HG03135 (cell line): ENCODE results near the gene CARD19.
"Not testable (repeated sequence)": the region's sequence is repeated elsewhere in the genome, so short reads cannot be mapped to it uniquely, and the experiment has no call there.

Source experiments
- ATAC-seq: cut with Tn5 transposase; IDR thresholded peaks from one replicate; pipeline ENCODE4 v1.9.1; 2021; ENCODE audit warnings: mild to moderate bottlenecking, moderate library complexity; ENCODE audit not compliant: unreplicated experiment

CARD19 gene

DNA sequence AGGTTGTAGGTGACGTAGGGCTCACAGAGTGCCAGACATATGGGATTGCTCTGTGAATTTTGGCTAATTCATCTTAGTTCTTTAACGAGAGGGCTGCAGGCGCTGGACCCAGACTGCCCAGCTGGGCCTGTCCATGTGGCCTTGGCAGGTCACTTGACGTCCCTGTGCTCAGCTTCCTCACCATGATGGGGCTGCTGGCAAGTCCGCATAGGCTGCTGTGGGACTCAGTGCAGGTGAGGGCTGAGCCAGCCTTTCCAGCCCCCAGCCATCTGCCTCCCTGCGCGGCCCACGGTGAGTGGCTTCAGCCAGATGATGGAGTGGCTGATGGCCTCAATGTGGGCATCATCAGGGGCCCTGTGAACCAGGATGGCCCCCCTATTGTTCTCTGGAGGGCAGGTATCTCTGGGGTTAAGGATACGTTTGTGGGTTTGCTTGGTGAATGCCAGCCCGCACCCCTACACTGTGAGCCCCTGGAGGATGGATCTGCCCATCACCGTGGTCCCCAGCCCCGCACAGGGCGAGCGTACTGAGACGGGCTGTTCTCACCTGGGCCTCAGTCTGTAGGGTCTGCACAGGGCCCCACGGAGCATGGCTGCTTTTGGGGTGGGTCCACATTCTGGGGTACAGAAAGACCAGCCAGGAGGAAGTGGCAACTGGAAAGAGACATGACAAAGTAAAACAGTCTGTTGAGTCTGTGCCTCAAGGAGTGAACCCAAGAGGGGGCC is 3.7 kb downstream of the CARD19 start:
- ATAC-seq, result no peak

DNA sequence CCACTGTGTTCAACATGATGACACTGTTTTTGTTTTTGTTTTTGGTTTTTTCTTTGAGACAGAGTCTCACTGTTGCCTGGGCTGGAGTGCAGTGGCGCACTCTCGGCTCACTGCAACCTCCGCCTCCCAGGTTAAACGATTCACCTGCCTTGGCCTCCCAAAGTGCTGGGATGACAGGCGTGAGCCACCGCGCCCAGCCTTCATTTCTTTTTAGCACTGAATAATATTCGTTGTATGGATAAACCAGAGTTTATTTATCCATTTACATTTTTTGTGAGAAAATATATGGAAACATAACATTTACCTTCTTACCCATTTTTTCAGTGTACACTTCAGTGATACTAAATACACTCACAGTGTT is 4.2 kb downstream of the CARD19 start:
- ATAC-seq, result no peak

DNA sequence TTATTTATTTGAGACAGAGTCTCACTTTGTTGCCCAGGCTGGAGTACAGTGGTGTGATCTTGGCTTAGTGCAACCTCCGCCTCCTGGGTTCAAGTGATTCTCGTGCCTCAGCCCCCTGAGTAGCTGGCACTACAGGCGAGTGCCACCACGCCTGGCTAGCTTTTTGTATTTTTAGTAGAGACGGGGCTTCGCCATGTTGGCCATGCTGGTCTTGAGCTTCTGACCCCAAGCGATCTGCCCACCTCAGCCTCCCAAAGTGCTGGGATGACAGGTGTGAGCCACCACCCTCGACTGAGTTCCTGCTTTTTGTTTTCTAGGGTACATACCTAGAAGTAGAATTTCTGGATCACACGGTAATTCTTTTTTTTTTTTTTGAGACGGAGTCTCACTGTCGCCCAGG is 5.1 kb downstream of the CARD19 start:
- ATAC-seq, result not testable (repeated sequence)

DNA sequence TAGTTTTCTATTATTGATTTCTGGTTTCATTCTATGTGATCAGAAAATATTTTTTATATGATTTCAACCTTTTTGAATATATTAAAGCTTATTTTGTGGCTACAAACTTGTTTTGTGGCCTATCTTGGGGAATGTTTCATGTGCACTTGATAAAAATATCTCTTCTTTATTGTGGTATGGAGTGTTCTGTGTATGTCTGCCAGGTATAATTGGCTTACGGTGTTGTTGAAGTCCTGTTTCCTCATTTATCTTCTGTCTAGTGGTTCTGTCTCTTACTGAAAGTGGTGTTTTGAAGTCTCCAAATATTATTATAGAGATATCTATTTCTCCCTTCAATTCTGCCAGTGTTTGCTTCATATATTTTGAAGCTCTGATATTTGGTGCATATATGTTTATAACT is 9.6 kb downstream of the CARD19 start:
- no peak for ATAC-seq

DNA sequence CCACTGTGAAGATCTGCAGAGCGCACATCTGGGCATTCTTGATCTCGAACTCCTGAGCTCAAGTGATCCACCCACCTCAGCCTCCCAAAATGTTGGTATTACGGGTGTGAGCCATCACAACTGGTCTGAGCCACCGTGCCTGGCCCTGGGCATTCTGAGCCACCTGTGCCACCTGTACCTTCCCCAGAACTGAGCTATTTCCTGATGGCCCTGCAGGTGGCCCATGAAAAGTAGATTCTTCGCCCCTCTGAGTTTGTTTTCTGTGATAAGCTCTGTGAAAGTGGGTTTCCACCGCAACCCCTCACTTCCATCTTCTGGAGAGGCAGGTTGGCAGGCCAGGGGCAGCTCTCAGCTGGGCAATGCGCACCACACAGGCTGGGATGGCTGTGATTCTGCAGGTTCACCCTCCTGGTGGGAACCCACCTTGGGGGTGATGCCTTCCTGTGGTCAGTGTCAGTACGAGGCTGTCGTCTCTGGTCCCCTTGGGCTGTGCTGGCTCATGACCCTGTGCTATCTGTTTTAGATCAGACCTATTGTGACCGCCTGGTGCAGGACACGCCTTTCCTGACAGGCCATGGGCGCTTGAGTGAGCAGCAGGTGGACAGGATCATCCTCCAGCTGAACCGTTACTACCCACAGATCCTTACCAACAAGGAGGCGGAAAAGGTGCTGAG is 11.3 kb downstream of the CARD19 start:
- ATAC-seq, result no peak

DNA sequence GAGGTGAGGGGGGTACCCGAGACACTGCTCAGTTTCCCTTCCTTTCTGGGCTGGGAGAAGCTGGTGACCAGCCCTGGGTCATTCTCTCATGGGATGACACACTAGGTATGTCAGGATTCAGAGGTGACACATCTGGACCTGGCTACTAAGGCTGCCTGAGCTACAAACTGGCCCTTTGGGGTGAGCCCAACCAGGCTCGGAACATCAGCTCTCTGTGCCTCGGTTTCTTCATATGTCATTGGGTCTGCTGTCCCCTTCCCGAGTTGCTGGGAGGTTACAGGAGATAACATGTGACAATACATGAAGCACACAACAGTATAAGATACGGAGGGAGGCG is 11.8 kb downstream of the CARD19 start:
- no peak for ATAC-seq

DNA sequence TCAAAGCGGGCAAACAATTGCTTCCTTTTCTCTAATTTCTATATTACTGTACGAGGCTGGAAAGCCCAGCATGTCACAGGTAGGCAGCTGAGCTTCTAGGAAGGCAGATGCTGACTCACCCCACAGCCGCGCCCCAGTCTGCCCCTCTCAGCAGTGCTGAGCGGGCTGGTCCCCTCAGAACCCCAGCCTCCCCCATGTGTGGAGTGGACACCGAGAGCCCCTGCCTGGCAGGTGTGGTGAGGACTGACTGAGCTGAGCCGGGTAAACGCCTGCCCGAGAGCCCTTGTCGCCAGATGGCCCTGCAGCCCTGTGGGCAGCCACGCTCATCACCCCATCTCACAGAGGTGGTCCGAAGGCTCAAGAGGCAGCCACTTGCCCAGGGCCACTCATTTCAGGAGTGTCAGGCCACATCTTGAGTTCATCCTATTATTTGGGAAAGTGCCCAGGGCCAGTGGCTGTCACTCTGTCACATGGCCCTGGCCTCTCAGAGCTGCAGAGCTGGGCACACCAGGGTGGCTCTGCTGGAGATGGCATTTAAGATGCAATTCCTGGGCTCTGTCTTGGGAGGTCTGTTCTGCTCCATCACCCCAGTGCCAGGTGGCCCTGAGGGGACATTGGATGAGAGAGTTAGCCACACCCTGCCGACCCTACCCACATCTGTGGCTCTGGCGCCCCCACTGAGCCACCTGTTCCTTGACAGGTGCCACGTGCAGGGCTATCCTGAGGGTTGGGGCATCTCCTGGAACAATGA is 12.4 kb downstream of the CARD19 start:
- ATAC-seq, result no peak

DNA sequence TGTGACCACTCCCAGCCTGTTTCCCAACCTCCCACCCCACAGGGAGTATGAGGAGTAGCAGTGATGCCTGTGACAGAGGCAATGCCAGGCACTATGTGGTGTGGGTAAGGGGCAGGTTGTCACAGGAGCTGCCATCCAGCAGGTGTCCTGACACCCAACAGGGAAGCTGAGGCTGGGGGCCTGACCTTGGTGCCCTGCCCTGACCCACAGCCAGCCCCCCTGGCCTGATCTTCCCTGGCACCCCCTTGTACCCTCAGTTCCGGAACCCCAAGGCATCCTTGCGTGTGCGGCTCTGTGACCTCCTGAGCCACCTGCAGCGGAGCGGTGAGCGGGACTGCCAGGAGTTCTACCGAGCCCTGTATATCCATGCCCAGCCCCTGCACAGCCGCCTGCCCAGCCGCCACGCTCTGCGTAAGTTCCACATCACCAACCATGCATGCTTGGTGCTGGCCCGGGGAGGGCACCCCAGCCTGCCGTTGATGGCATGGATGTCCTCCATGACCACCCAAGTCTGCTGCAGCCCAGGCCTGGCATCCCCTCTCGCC is 14.4 kb downstream of the CARD19 start:
- no peak for ATAC-seq

DNA sequence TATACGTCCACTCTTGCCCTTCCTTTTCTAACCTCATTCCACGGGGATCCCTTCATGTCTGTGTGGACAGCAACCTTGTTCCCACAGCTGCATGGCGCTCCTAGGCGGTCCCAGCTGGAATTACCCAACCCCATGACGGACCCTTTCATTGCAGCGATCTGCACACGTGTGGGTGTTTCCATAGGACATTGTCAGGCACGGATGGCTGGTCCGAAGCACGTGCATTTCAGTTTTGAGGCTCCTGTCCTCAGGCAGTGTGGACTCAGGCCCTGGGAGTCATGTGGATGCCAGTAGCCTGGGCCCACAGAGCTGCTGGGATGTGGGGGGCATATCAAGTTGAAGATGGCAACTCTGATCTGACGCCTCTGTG is 15.0 kb downstream of the CARD19 start:
- no peak for ATAC-seq

DNA sequence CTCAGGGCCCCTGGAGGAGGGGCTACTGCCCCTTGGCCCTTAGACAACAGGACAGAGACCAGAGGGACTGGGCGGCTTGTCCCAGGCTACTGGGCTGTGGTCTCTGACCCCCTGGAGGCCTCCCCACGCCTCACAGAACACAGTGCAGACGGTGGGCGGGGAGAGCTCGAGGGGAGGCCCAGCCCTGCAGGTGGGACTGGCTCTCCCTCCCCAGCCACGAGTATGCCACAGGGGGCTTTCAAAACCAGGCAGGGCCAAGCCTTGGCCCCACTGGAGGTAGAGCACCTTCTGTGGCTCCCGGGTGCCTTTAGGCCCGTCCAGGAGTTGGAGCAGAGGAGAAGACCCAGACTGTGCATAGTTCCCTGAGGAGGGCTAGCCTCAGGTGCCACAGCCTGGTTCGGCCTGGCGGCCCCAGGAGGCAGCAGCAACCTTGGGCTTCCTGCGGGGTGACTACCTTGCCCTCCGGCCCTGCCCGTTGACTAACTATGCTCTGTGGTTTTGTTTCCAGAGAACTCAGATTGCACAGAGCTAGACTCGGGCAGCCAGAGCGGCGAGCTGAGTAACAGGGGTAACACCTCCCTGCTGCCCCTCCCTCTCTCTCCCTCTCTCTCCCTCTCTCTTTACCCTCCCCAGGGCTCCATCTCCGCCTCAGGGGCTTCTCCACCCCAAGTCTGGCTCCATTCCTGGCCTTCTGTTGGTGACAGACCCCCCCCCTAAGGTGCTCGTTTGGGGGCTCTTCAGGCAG is 15.5 kb downstream of the CARD19 start:
- no peak for ATAC-seq

DNA sequence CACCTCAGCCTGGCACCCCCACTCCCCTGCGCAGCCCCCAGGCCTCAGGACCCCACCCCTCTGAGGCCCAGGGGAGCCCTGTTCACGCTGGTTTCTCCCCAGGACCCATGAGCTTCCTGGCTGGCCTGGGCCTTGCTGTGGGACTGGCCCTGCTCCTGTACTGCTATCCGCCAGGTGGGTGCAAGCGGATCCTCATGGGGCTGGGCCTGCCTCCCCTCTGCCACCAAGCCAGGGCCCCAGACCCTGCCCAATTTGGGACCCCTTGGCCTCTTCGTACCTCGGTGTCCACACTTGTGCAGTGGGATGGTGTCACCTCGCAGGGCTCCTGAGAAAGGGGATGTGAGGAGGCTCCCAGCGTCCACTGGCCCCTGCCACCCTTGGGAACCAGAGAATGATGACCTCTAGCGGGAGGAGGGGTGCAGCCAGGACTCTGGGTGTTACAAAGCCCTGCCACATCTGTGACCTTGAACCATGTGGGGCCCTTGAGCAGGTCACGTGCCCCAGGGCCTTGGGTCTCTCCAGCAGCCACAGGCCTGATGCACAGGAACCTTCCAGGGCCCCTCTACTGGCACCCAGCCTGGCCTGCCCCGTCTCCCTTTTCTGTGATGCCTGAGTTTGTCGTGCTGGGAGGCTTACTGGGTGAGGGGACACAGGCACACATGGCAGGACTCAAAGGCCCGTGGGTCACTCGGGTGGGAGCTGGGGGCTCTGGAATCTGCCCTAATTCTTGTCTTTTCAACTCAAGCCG is 16.3 kb downstream of the CARD19 start:
- no peak for ATAC-seq

DNA sequence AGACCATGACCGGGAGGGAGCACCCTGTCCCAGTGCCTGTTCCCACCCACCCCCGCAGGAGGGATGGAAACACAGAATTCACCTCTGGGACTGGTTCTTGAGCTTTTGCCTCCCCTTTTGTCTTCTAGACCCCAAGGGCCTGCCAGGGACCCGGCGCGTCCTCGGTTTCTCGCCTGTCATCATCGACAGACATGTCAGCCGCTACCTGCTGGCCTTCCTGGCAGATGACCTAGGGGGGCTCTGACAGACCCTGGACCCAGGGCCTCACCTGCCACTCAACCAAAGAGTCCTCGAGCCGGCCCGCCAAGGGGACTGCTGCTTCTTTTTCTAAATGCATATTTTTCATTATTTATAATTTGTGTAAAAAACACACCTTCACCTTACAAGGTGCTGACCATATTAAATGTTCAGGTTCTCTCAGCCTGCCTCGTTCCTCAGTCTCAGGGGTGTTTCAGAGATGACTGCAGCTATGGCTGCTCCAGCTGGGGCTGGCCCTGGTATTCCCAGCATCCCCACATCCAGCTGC is 16.9 kb downstream of the CARD19 start:
- ATAC-seq, result no peak

DNA sequence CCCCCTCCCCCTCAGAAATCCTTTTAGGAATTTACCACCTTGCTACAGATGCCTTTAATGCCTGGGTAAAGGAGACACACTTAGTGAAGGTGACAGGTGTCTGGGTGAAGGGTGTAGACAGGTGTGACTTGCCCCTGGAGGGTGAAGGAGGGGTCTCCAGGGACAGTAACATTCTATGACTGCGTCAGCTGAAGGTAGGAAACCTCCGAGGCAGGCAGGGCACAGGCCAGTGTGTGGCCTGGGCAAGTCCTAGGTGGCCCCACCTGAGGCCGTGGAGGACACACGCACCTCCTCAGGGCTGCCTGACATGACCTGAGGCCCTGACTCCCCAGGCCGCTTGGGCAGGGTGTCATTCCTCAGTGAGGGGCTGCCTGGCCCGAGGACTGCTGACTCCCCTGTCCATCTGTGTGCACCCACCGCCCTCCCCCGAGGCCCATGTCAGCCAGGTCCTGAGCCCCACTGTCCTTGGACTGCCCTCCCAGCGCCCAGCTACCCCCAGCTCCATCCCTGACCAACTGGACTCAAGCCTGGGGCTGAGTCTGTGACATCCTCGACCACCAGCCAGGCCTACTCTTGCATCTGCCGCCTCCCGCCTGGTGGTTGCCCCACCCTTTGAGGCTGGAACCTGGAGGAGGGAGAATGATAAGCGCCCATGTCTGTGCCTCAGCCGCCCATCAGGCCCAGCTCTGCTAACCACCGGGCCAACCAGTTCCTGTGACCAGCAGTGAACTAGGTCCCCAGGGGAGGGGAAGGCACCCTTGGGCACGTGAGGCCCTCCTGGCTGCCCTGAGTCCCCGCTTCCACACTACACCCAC is 18.4 kb downstream of the CARD19 start:
- no peak for ATAC-seq

DNA sequence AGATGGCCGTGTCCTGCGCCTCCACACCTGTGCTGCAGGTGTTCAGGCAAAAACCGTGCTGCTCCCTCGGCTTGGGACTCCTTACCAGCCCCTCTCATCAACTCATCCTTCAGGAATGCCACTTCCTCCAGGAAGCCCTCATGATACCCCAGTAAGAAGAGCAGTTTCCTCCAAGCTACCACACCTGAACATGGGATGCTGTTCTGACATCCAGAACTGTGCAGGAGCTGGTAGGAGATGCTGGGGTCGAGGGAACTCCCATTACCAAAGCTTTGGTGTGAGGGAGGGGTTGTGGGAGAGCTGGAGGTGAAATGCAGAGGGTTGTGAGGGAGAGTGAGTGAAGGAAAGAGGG is 18.9 kb downstream of the CARD19 start:
- no peak for ATAC-seq

DNA sequence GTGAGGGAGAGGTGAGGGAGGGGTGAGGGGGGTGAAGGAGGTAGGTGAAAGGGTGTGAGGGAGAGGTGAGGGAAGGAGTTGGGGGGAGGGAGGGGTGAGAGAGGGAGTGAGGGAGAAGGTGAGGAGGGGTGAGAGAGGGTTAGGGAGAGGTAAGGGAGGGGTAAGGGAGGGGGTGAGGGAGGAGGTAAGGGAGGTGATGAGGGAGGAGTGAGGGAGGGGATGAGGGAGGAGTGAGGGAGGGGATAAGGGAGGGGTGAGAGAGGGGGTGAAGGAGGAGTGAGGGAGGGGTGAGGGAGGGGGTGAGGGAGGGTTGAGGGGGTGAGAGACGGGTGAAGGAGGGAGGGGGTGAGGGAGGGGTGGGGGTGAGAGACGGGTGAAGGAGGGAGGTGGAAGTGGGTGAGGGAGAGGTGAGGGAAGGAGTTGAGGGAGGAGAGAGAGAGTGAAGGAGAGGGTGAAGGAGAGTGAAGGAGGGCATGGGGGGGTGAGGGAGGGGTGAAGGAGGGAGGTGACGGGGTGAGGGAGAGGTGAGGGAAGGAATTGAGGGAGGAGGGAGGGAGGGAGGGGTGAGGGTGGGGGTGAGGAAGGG is 19.6 kb downstream of the CARD19 start:
- ATAC-seq, result no peak

DNA sequence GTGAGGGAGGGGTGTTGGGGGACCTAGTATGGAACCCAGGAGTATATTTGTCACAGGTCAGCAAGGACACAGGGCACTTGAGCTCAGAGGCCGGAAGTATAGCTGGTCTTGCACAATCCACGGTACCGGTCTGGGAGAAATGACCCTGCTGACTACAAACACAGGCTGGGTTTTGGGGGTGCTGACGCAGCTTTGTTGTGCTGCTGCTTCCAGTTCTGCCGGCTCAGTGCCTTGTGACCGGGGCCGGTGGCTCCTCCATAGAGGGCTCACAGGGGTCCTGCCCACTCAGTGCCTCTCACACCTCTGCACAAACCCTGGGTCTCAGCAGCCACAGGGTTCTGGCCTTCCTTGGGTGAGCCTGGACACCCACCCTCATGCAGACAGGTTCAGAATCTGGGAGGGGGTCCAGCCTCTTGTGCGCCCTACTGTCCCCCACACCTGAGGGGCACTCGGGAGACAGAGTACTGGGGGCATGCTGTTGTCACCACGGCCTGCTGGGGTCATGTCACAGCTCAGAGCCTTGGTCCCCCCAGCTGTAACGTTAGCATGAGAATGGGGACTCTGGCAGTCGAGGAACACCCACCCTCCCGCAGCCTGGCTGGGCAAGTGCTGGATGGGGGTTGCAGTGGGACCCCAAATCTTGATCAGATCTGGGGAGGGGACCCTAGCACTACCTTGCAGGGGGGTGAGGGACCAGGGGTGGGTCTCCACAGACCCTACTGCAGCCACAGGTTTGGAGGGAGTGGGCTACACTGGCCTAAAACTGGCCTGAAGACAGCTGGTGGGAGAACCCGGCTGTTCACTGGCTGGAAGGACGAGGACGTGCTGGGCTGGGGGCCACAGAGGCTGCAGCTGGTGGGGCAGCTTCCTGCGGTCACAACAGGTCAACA is 20.3 kb downstream of the CARD19 start:
- no peak for ATAC-seq

DNA sequence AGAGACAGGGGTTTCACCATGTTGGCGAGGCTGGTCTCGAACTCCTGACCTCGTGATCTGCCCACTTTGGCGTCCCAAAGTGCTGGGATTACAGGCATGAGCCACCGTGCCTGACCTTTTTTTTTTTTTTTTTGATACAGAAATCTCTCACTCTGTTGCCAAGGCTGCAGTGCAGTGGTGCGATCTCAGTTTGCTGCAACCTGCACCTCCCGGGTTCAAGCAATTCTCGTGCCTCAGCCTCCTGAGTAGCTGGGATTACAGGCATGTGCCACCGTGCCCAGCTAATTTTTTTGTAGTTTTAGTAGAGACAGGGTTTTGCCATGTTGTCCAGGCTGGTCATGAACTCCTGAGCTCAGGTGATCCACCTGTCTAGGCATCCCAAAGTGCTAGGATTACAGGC is 21.5 kb downstream of the CARD19 start:
- ATAC-seq, result not testable (repeated sequence)
